Epithelial cell of prostate (primary cell): ENCODE results near the gene CALM1.

Experiments
- DNase-seq: peaks from one replicate; pipeline ENCODE4 v3.0.0-alpha.2; 2011; ENCODE audit warnings: low read depth, low spot score
- H3K27ac ChIP-seq: fragments of 450-650 bp; 2 replicates; pipeline ENCODE4 v1.5.1; 2017; ENCODE audit warnings: mild to moderate bottlenecking

Gene CALM1

DNA sequence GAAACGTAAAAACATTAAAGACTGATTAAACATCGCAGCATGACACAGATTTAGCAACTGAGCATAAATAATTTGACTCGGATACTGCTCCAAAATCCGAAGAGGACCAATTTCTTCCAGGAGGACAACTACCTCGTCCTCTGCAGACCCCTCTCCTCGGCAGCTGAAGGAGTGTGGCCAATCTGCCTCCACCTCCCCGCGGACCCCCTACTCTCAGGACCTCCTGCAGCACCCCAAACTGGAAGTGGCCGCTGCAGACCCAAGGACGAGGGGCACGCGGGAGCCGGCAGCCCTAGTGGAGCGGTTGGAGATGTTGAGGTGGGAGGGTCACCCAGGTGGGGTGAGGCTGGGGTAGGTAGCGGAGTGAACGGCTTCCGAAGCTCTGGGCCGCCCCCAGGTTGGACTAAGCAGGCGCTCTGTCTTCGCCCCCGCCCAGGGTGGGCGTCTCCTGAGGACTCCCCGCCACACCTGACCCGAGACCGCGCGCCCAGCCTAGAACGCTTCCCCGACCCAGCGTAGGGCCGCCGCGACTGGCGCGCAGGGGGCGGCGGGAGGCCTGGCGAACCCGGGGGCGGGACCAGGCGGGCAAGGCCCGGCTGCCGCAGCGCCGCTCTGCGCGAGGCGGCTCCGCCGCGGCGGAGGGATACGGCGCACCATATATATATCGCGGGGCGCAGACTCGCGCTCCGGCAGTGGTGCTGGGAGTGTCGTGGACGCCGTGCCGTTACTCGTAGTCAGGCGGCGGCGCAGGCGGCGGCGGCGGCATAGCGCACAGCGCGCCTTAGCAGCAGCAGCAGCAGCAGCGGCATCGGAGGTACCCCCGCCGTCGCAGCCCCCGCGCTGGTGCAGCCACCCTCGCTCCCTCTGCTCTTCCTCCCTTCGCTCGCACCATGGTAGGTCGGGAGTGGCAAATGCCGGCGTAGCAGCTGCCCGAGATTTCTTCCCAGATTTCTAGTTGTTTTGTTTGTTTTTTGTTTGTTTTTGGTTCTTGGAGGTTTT is at the start of gene CALM1:
Gene CALM1 (plus strand): TSS at position 689 of the 999 bp plus-strand sequence. CDS start 202 bp downstream, at position 891.
- peak within 1 kb of the TSS; percentile 85 for H3K27ac ChIP-seq
- peak; percentile 83 for DNase-seq

DNA sequence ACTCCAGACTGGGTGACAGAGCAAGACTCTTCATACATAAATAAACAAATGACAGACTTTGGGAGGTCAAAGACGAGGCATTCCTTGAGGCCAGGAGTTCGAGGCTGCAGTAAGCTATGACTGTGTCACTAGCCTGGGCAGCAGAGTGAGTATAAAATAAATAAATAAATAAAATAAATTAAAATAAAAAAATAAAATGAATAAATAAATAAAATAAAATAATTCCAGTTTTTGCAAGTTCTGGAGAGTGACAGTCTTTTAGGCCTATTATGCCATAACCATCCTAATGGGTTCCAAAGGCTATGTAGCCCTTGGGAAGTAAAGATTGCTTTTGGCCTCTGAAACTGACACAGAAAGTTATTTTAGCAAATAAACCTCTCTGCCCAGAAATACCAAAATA is 48.6 kb upstream of the CALM1 start:
- no peak overlapping the region for H3K27ac ChIP-seq
- DNase-seq: no peak

DNA sequence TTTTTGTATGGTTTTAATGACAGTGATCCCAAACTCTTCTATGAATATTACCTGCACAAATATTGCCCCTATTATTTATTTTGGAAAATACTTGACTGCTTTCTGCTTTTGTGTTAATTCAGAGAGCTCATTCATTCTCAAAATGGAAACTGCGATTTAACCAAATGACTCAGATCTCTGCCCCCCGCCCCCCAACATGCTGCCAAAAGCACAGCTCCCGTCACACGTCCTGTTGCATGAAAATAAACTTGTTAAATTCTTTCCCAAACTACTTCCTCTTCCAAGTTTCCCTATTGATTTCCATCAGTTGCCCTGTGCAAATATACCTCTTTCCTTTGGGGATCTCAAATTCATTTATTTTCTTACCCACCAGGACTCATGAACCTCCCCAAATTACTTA is 47.1 kb upstream of the CALM1 start:
- H3K27ac ChIP-seq: no peak overlapping the region
- DNase-seq: no peak

DNA sequence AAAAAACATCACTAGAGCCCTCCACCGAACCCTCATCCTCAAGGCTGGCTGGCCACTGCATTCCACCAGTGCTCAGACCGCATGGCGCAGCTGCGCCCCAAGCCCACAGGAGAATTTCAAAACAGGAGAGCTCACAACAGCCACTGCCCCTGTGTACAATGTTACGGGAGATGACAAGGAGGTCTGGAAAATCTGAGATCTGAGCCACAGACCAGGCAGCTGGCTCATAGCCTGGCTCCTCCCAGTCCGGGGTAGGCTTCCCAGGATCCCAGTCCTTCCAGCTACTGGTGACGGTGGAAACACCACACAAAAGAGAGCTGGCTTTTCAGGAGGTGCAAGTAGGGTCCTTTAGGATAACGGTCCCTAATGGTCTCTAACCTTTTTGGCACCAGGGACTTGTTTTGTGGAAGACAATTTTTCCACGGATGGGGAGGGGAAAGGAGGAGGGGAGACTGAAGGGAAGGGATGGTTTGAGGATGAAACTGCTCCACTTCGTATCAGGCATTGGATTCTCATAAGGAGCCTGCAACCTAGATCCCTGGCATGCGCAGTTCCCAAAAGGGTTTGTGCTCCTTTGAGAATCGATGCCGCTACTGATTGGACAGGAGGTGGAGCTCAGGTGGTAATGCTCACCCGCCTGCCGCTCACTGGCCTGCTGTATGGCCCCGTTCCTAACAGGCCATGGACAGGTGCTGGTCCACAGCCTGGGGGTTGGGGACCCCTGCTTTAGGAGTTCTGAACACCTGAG is 42.1 kb upstream of the CALM1 start:
- no peak for DNase-seq
- H3K27ac ChIP-seq: no peak overlapping the region

DNA sequence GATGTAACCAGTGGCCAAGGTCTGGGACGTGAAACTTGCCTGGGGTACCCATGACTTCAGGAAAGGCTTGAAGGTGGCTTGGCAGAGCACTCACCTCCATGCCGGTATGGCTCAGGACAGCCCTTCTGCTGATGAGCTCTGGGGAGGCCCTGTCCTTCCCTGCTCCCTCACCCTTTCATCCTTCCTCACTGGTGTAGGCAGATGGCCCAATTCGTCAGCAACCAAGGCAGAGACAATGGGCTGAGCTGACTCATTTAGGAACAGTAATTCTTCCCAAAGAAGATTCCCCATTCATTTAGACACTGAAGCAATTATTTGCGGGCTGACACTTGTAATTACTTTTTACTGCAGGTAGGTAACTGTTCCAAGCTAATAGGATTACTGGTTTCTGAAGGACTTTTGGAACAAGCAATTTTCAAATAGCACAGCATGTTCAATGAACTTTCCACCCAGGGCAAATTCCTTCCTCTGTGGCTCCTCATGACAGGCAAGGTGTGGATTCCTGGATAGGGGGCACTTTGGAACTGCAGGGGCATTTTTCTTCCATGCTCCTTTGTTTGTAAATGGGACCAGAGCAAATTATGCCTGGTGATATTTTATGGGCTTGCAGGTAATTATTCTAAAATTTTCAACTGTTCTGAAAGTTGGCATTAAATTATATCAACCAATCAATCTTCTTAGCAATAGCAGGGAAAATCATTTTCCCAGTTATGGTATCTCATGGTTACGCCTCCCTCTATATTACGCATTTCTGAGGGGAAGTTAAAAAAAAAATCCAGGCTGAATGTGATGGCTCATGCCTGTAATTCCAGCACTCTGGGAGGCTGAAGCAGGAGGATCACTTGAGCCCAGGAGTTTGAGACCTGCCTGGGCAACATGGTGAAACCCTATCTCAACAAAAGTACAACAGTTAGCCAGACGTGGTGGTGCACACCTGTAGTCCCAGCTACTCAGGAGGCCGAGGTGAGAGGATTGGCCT is 41.0 kb upstream of the CALM1 start:
- no peak for DNase-seq
- no peak overlapping the region for H3K27ac ChIP-seq

DNA sequence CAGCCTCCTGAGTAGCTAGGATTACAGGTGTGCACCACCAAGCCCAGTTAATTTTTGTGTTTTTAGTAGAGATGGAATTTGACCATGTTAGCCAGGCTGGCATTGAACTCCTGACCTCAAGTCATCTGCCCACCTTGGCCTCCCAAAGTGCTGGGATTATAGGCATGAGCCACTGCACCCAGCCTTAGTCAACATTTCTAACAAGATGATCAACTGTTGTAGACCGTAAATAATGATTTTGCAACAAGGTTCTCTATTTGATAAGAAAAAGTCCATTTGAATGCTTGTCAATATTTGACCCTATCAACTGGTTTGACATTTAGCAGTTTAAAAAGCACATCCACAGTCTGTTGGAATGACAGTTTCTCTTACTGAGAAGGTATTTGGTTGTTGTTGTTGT is 39.9 kb upstream of the CALM1 start:
- no peak for DNase-seq
- no peak overlapping the region for H3K27ac ChIP-seq

DNA sequence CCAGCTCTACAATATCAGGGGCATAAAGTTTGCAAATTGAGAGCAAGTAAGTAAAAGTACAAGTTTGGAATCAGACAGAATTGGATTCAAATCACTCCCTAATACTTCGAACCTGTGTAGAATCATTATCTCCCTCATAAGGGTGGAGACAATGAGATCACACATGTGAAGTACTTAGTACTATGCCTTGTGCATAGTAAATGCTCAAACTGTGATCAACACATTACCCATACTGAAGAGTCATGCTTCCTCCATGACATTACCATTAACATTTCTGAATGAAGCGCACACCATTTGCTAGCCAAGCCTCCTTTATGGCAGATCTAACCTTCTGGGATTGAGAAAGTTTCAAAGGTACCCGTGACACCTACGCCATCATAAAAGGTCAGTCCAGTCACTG is 38.5 kb upstream of the CALM1 start:
- H3K27ac ChIP-seq: no peak overlapping the region
- DNase-seq: no peak

DNA sequence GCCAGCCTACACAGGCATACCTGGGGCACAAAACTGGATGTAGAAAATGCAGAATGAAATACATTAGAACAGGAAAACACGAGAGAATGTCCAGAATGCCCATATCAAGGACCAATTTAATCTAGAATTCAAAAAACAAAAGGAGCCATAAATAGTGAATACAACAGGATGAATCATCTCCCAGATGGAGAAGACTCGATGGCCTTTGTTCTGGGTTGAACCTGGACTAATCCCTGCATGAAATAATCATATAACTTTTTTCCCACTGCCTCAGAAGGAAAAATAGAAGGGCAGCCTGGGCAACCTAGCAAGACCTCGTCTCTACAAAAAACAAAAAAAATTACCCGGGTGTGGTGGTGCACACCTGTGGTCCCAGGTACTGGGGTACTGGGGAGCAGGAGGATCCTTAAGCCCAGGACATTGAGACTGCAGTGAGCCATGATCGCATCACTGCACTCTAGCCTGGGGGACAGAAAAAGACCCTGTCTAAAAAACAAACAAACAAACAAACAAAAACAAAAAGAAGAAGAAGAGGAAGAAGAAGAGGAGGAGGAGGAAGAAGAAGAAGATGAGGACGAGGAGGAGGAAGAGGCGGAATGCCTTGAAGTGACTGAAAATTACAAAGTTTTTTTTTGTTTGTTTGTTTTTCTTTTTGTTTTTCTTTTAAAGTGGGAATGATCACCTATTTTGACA is 34.8 kb upstream of the CALM1 start:
- DNase-seq: no peak
- H3K27ac ChIP-seq: no peak overlapping the region

DNA sequence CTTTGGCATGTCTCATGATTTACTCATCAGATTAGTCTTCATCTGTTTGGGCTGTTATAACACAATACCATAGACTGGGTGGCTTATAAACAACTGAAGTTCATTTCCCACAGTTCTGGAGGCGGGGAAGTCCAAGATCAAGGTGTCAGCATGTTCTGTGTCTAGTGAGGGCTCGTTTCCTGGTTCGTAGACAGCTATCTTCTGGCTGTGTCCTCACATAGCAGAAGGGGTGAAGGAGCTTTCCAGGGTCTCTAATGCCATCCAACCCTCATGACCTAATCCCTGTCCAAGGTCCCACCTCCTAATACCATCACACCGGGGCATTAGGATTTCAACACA is 34.3 kb upstream of the CALM1 start:
- H3K27ac ChIP-seq: no peak overlapping the region
- DNase-seq: no peak

DNA sequence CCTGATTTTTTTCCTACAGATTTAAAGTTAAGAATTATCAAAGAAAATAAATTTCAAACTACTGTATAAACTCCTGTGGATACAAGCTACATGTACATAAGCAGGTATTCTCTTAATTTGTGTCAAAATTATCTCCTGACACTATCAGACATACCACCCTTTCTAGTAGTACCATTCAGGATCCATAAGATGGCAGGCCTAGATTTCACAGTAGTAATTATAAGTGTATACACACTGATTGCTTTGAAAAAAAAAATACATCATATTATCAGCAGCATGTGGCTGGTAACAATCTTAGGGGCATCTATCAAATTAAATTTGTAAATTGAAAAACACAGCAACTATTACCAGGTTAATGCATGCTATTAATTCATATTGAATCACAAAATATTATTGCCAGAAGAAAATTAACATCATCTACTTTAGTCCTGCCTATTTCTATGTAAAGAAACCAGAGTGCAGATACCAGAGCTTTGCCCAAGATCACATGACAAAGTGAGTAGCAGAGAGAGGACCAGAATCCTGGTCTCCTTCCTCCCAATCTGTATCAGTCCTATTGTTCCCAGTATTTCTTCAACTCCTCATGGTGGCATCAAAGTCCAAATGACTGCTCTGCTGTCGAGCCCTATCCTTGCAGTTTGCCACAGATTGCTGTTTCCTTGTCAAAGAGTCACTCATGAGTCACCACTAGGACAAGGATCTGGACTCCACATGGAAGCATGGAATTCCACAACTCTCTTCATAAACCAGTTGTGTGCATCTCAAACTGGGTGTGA is 27.7 kb upstream of the CALM1 start:
- no peak for DNase-seq
- no peak overlapping the region for H3K27ac ChIP-seq

DNA sequence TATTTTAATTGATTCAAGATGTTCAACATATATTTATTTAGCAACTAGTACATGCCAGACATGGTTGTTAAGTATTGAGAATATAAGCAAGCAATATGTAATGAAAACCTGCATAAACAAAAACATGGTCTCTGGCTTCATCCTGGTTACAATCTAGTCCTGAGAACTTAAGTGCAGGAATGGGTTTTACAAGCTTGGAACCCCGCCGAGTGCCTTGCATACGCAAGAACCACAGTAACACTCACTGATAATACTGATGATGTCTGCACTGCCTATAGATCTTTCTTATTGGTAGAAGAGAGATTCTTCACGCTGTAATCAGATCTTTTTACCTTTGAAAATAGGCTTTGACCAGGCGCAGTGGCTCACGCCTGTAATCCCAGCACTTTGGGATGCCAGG is 22.9 kb upstream of the CALM1 start:
- DNase-seq: no peak
- H3K27ac ChIP-seq: no peak overlapping the region

DNA sequence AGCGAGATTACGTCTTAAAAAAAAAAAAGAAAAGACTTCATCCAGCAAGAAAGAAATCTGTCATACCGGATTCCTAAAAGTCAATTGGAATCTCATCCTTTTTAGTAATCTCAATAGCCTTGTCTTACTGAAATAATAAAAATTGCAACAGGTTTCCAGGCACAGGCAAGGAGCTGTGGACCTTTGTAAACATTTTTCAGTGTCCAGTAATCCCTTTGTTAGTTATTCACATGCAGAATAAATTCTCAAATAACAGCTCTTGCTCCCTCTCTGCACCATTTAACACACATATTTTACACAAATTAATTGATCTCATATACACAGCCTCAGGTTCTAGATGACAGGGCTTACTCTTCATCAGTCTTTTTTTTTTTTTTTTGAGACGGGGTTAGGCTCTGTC is 22.0 kb upstream of the CALM1 start:
- no peak overlapping the region for H3K27ac ChIP-seq

DNA sequence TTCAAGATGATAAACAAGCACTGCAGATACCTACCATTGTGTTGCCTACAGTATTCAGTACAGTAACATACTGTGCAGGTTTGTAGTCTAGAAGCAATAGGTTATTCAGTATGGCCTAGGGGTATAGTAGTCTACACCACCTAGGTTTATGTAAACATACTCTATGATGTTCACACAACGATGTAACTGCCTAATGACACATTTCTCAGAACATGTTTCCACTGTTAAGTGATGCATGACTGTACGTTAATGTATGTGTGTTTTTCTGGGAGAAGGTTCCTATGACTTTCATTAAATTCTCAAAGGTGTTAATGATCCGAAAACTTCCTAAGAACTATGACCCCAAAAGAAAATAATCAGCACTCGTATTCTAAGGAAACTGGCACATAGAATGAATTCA is 20.9 kb upstream of the CALM1 start:
- H3K27ac ChIP-seq: peak overlapping the region; percentile 9
- DNase-seq: peak; percentile 66

More for the DNA sequence above, 22.0 kb upstream of the CALM1 start:
- no peak for DNase-seq

DNA sequence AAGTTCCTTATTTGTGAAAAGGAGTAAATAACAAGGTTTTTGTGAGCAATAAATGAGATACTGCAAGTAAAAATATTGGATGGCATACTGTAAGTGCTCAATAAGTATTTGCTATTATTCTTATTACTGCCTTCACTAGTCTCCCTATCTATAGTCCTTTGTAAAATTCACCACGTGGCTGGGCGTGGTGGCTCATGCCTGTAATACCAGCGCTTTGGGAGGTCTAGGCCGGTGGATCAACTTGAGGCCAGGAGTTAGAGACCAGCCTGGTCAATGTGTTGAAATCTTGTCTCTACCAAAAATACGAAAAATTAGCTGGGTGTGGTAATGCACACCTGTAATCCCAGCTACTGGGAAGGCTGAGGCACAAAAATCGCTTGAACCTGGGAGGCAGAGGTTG is 18.6 kb upstream of the CALM1 start:
- DNase-seq: no peak

DNA sequence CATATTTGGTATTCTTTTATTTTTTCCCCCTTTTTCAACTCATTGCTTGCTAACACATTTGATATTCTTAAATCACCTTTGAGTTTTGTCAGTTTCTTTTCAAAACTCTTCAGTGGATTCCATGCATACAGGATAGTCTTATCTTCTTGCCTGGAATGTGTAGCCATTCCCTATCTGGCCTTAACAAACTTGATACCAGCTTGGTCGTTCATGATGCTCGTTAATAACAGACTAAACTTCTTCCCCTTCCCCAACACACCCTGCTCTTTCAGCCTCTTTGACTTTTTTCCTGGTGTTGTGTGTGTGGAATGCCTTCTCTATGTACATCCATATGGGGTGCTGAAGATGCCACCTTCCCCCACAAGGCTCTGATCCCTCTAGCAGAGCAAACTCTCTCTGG is 17.7 kb upstream of the CALM1 start:
- no peak for DNase-seq
- no peak overlapping the region for H3K27ac ChIP-seq

More for the DNA sequence above, 18.6 kb upstream of the CALM1 start:
- no peak overlapping the region for H3K27ac ChIP-seq

DNA sequence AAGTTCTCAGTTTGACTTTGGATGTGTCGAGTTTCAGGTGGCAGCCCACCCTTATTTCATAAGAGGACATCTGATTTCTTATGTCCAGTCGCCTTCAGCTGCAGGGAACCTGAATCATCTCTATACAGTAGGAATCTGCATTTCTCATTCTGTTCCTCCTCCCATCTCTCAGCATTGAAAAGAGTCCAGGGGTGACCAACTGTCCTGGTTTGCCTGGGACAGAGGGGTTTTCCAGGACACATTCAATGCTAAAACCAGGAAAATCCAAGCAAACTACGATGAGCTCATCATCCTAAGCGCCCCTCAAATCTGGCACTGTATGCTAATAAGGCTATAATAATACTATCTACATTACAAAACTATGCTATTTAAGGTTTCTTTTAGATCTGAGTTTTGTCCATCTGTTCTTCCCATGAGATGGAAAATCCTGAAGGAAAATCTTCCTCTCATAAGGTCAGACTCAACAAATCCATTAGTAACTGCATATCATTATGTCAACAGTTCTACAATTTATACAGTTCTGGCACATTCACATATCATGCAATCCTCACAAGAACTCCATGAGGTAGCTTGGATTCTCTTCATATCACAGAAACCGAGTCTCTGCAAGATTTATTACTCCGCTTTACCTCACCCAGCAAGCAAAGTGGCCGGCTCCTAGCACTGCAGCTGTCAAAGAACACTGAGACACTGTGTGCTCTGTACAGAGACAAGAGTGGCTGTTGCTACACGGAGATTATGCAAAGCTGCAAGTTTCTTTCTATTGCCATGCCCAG is 15.6 kb upstream of the CALM1 start:
- H3K27ac ChIP-seq: no peak overlapping the region
- no peak for DNase-seq

DNA sequence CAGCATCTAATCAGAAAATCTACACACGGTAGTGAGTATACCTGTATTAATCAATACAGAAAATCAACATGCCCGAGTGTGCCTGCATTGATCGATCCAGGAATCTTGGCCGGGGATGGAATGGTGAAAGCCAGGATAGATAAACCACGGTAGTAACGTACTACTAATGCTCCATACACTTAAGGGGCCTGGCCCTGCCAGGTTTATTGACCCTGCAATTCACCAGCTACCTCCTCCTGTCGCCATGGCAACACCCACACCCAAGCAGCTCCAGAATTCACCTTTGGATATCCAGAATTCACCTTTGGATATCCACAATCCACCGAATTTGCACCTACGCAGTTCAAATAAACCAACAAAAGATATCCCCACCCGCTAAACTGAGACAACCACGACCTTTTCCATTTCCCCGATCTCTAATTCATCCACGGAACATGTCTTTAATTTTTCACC is 14.8 kb upstream of the CALM1 start:
- peak overlapping the region; percentile 91 for H3K27ac ChIP-seq
- DNase-seq: no peak

DNA sequence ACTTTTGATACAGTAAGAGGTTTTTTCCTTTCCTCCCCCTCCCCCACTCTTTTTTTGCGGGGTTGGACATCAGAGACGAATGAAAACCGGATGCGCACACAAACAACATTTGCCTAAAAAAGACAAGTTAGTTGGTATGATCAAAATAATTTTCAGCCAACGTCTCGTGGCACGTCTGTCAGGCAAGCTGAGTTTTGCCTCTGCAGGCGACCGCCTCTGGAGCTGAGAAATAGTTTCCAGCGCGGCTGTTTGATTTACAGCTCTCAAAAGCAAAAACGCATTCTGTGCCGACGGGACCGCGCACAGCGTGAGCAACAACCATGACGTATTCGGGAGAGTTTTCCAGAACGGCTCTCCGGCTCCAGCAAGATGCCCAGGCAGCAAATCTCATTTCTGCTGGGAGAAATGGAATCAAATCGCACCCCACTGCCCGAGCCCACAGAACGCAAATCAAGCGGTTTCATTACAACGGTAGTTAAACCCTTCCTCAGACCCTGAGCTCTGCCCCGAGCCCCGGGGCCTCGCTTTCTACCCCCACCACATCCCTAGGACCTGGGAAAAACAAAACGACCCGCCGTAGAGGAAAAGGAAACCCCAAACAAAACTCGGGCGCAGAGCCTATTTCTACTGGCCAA is 14.2 kb upstream of the CALM1 start:
- H3K27ac ChIP-seq: peak overlapping the region; percentile 91
- peak; percentile 33 for DNase-seq
